Glutamatergic neuron (in vitro differentiated cells): ENCODE results near the gene OS9. TPM values are rescaled to one million over a fixed set of nuclear protein-coding genes. Genes with fewer than 3 reads are reported as not detected.

ENCODE experiments used
- DNase-seq: peaks from one replicate; pipeline ENCODE4 v3.0.0; 2022
- H3K27ac Mint-ChIP-seq: one replicate; pipeline ENCODE4 v1.8.0; 2020; ENCODE audit warnings: mild to moderate bottlenecking, mixed read lengths, inconsistent platforms; ENCODE audit not compliant: unreplicated experiment
- H3K27me3 Mint-ChIP-seq: one replicate; pipeline ENCODE4 v1.8.0; 2020; ENCODE audit warnings: mild to moderate bottlenecking, moderate library complexity, mixed read lengths, inconsistent platforms; ENCODE audit not compliant: unreplicated experiment
- H3K36me3 Mint-ChIP-seq: one replicate; pipeline ENCODE4 v1.8.0; 2020; ENCODE audit warnings: mild to moderate bottlenecking, mixed read lengths, inconsistent platforms; ENCODE audit not compliant: unreplicated experiment
- H3K4me1 Mint-ChIP-seq: one replicate; pipeline ENCODE4 v1.8.0; 2020; ENCODE audit warnings: mild to moderate bottlenecking, low read depth, mixed read lengths, inconsistent platforms; ENCODE audit not compliant: unreplicated experiment
- H3K4me3 Mint-ChIP-seq: one replicate; pipeline ENCODE4 v1.8.0; 2020; ENCODE audit warnings: mild to moderate bottlenecking, mixed read lengths, inconsistent platforms; ENCODE audit not compliant: unreplicated experiment
- H3K9me3 Mint-ChIP-seq: one replicate; pipeline ENCODE4 v1.8.0; 2020; ENCODE audit warnings: mild to moderate bottlenecking, moderate library complexity, mixed read lengths, inconsistent platforms; ENCODE audit not compliant: unreplicated experiment
- total RNA-seq: library from RNA; stranded (reverse); fragmentation: NEBNext Ultra II Directional; extraction: Animal tissue kit (Norgen Biotek cat#: 25700); gene quantifications from one replicate; pipeline ENCODE4 v1.2.1, GENCODE V29; 2021; ENCODE audit not compliant: unreplicated experiment
- TF ChIP-seq, protein P1 (sequence below): fragments of 200-600 bp; sonication (generic); IDR thresholded peaks from one replicate; pipeline ENCODE4 v1.5.0; 2021; ENCODE audit not compliant: partially characterized antibody, unreplicated experiment

Gene OS9
- total RNA-seq, 1 donor from 2014 or later: 225 TPM

DNA sequence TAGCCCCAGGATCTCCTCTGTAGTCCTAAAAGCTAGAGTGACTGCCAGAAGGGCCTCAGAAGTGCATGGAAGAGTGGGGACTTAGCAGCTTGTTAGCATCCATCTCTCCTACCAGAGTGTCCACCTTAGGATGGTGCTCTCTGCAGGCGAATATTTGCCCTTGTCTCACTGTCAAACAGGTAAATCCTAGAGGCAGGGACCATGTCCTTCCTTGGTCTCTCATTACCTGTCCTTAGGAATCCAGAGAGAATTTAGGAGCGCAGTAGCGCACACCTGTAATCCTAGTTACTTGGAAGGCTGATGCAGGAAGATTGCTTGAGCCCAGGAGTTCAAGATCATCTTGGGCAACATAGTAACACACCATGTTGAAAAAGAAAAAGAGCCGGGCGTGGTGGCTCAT, 23.2 kb downstream of the OS9 start:
- Mint-ChIP-seq H3K36me3 (peaks cover 16% of the 10 kb centered on the region), H3K4me3 (no peak overlapping the region), H3K9me3 (peaks cover 4% of the 10 kb centered on the region), H3K4me1 (peaks cover 4% of the 10 kb centered on the region), H3K27me3 (no peaks in the 10 kb centered on the region), H3K27ac (no peak overlapping the region)
- no peak for DNase-seq
- TF ChIP-seq, protein P1, sequence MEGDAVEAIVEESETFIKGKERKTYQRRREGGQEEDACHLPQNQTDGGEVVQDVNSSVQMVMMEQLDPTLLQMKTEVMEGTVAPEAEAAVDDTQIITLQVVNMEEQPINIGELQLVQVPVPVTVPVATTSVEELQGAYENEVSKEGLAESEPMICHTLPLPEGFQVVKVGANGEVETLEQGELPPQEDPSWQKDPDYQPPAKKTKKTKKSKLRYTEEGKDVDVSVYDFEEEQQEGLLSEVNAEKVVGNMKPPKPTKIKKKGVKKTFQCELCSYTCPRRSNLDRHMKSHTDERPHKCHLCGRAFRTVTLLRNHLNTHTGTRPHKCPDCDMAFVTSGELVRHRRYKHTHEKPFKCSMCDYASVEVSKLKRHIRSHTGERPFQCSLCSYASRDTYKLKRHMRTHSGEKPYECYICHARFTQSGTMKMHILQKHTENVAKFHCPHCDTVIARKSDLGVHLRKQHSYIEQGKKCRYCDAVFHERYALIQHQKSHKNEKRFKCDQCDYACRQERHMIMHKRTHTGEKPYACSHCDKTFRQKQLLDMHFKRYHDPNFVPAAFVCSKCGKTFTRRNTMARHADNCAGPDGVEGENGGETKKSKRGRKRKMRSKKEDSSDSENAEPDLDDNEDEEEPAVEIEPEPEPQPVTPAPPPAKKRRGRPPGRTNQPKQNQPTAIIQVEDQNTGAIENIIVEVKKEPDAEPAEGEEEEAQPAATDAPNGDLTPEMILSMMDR: no peak

DNA sequence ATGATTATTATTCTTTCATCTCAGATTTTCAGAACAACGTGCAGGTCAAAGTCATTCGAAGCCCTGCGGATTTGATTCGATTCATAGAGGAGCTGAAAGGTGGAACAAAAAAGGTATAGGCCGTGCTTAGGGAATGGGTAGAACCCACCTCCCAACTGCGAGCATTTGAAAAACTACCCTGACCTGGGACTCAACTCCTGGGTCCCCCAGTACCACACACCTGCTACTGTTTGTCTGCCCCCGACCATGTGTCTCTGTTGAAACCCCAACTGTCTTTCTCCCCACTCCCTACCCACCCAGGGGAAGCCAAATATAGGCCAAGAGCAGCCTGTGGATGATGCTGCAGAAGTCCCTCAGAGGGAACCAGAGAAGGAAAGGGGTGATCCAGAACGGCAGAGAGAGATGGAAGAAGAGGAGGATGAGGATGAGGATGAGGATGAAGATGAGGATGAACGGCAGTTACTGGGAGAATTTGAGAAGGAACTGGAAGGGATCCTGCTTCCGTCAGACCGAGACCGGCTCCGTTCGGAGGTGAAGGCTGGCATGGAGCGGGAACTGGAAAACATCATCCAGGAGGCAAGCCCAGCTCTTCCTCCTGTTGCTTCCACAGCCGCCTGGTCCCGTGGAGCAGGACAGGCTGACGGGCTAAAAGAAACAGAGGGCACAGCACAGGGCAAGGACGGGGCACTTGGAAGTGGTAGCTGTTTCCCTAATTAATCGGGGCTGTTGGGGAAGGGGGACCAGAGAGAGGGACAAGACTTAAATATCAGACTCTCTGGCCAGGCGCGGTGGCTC, 24.1 kb downstream of the OS9 start:
- Mint-ChIP-seq H3K4me1 (peaks cover 5% of the 10 kb centered on the region), H3K27me3 (peaks cover 3% of the 10 kb centered on the region), H3K9me3 (peaks cover 6% of the 10 kb centered on the region), H3K27ac (no peak overlapping the region), H3K4me3 (peak overlapping the region; percentile 30), H3K36me3 (peaks cover 14% of the 10 kb centered on the region)
- DNase-seq: no peak
- TF ChIP-seq, protein P1: no peak

DNA sequence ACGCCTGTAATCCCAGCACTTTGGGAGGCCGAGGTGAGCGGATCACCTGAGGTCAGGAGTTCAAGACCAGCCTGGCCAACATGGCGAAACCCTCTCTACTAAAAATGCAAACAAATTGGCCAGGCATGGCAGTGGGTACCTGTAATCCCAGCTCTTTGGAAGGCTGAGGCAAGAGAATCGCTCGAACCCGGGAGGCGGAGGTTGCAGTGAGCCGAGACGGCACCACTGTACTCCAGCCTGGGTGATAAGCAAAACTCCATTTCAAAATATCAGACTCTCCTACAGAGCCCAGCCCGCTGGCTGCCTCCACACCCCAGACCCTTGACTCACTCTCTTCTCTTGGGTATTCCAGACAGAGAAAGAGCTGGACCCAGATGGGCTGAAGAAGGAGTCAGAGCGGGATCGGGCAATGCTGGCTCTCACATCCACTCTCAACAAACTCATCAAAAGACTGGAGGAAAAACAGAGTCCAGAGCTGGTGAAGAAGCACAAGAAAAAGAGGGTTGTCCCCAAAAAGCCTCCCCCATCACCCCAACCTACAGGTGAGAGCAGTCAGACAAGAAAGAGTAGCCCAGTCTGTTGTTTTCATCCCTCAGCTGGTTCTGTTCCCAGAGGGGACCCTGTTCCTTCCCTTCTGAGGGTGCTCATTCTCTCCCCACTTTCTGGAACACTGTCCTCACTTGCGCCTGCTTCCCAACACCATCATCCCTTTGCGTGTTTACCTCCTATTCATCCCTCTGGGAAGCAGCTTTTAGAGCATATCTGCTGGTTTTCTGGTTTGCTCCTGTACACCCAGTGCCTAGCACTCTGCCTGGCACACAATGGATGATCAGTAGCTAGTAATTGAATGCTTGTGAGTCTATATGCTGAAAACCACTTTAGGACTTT, 25.0 kb downstream of the OS9 start:
- H3K9me3 Mint-ChIP-seq: peaks cover 11% of the 10 kb centered on the region
- DNase-seq: no peak
- H3K27me3 Mint-ChIP-seq: peaks cover 3% of the 10 kb centered on the region
- H3K4me3 Mint-ChIP-seq: no peak overlapping the region
- TF ChIP-seq, protein P1: no peak
- H3K36me3 Mint-ChIP-seq: peaks cover 14% of the 10 kb centered on the region
- peaks cover 9% of the 10 kb centered on the region for H3K4me1 Mint-ChIP-seq
- H3K27ac Mint-ChIP-seq: no peak overlapping the region

DNA sequence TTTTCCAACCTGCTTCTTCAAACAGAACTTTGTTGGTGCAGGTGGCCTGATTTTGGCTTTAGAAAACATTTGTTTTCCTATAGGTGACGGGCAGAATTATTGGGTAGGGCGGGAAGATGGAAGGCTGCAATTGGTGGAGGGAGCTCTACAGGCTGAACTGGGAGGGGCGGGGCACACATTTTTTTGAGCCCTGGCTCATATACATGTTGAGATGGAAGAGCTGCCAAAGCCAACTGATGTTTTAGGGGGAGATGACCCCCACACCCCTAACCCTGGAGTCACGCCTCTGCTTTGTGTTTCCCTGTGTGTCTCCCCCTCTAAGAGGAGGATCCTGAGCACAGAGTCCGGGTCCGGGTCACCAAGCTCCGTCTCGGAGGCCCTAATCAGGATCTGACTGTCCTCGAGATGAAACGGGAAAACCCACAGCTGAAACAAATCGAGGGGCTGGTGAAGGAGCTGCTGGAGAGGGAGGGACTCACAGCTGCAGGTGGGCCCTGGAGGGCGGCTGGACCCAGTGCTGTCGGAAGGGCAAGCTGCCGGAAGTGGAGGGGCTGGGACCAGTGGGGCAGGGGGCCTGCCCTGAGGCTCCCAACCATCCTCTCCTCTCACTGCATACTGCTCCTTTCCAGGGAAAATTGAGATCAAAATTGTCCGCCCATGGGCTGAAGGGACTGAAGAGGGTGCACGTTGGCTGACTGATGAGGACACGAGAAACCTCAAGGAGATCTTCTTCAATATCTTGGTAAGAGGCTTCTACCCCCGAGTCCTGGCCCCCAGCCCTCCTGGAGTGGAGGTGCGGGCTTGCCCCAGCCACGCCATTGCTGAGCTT, 26.1 kb downstream of the OS9 start:
- Mint-ChIP-seq H3K4me3 (no peak overlapping the region), H3K4me1 (peaks cover 9% of the 10 kb centered on the region), H3K36me3 (peaks cover 14% of the 10 kb centered on the region), H3K27ac (no peak overlapping the region), H3K9me3 (peaks cover 12% of the 10 kb centered on the region), H3K27me3 (peaks cover 3% of the 10 kb centered on the region)
- DNase-seq: no peak
- TF ChIP-seq, protein P1: no peak
